Stomach (tissue), 9 donors: Measurements from ENCODE around the gene CLBA1. TPM values are rescaled to one million over a fixed set of nuclear protein-coding genes. Genes with fewer than 3 reads are reported as not detected.
"Not testable (repeated sequence)": the region's sequence is repeated elsewhere in the genome, so short reads cannot be mapped to it uniquely, and the experiment has no call there.

Experiments used
- DNase-seq, 2 donors: peaks; one replicate each; pipeline versions ENCODE4 v3.0.0 to v3.0.0-alpha.2; 2013 to 2019
- H3K27ac ChIP-seq, 5 donors: fragments of 200-600 bp in 4 of 5; sonication (generic) in 4 of 5; one replicate each; pipeline ENCODE4 v1.5.1; 2013 to 2019; ENCODE audit warnings: mild to moderate bottlenecking in 1 of 5, moderate library complexity in 1 of 5
- H3K27me3 ChIP-seq, 3 donors: fragments of 200-600 bp; sonication (generic); one replicate each; pipeline ENCODE4 v1.5.1; 2017 to 2019; ENCODE audit warnings: mixed run types in 1 of 3
- H3K36me3 ChIP-seq, 4 donors: fragments of 200-600 bp; sonication (generic); 1 replicate in 3 of 4; 2 replicates in 1 of 4; pipeline ENCODE4 v1.5.1; 2016 to 2019
- H3K4me1 ChIP-seq, 4 donors: fragments of 200-600 bp; sonication (generic); one replicate each; pipeline ENCODE4 v1.5.1; 2016 to 2019
- H3K4me3 ChIP-seq, 4 donors: fragments of 200-600 bp; sonication (generic) in 3 of 4; one replicate each; pipeline ENCODE4 v1.5.1; 2016 to 2019; ENCODE audit warnings: mild to moderate bottlenecking in 1 of 4
- H3K9me3 ChIP-seq, 4 donors: fragments of 200-600 bp; sonication (generic); one replicate each; pipeline ENCODE4 v1.5.1; 2016 to 2019
- CTCF ChIP-seq, 7 experiments: fragments of 450-650 bp in 4 of 7; fragments of 200-600 bp in 3 of 7; sonication (generic) in 3 of 7; IDR thresholded peaks; one replicate each; pipeline ENCODE4 v1.5.1; 2016 to 2019; ENCODE audit warnings: antibody characterized with exemption in 7 of 7, control low read depth in 2 of 7, mild to moderate bottlenecking in 1 of 7
- EP300 ChIP-seq: sonication (generic); formaldehyde crosslinking; IDR thresholded peaks from one replicate; pipeline ENCODE4 v1.6.1; 2017; ENCODE audit warnings: antibody characterized with exemption
- POLR2A ChIP-seq, 4 donors: fragments of 450-650 bp; IDR thresholded peaks; one replicate each; pipeline ENCODE4 v1.6.1; 2016; ENCODE audit warnings: antibody characterized with exemption in 4 of 4, control low read depth in 2 of 4, mild to moderate bottlenecking in 1 of 4, moderate library complexity in 1 of 4
- POLR2AphosphoS5 ChIP-seq, 3 donors: sonication (generic); formaldehyde crosslinking; IDR thresholded peaks; one replicate each; pipeline ENCODE4 v1.6.1; 2016; ENCODE audit warnings: antibody characterized with exemption in 3 of 3
- WGBS, 5 donors: extraction: QIAGEN DNeasy Blood & Tissue Kit in 3 of 5; methylation state at CpG; one replicate each; pipeline versions ENCODE4 v1.1.5 to v1.1.7; 2013 to 2018; 5-methylcytosine and 5-hydroxymethylcytosine counted together
- intact Hi-C: fragments of 100-400 bp; cut with DNase I; formaldehyde crosslinking; loops from one replicate; pipeline ENCODE4 v1.15.1; 2023; ENCODE audit warnings: low total_unique reads
- polyA plus RNA-seq, 3 donors: library from polyadenylated mRNA; stranded (reverse); fragments of 200-250 nt; gene quantifications; one replicate each; pipeline ENCODE4 v1.2.3, GENCODE V29; 2013
- total RNA-seq, 5 donors: library from RNA; depleted of rRNA; stranded (reverse); fragments of >200 nt; gene quantifications; one replicate each; pipeline versions ENCODE4 v1.1.0 to v1.2.3, GENCODE V29; 2014 to 2016
- donor health status: healthy with polysubstance abuse.
- donor health status: Bipolar disorder and iron deficiency.
- donor health status: healthy.

CLBA1 gene
- total and polyA plus RNA-seq, 8 donors = 3.5 to 13.9 (median 5.8) TPM; not detected in 1

DNA sequence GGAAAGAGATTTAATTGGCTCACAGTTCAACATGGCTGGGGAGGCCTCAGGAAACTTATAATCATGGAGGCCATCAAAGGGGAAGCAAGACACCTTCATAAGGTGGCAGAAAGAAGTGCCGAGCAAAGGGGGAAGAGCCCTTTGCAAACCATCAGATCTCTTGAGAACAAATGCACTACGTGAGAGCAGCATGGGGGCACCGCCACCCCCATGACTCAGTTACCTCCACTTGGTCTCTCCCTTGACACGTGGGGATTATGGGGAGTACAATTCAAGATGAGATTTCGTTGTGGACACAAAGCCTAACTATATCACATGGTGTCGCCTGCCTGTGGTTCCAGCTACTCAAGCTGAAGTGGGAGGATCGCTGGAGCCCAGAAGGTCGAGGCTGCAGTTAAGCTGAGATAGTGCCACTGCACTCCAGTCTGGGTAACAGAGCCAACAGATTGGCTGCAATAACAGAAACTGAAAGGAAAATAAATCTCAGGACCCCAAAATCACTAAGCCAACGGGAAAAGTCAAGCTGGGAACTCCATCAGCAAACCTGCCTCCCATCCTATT, 45.3 kb downstream of the CLBA1 start:
- Histone ChIP-seq H3K27me3 (no peaks in the 10 kb centered on the region), H3K9me3 (no peaks in the 10 kb centered on the region), H3K4me1 (peaks cover 0 to 21% (median 5%) of the 10 kb centered on the region in 4 donors), H3K4me3 (no peak overlapping the region), H3K27ac (no peak overlapping the region), H3K36me3 (no peaks in the 10 kb centered on the region)
- no peak for DNase-seq
- intact Hi-C loops = no loop called here
- 78 to 88% (median 84%) methylated on average over 9 of the region's 9 CpGs for WGBS, 5 donors
- TF ChIP-seq EP300 = no peak
- TF ChIP-seq CTCF (IDR thresholded peaks at IDR 0.05) = no peak
- TF ChIP-seq POLR2AphosphoS5 (IDR thresholded peaks at IDR 0.05) = no peak
- no peak for TF ChIP-seq POLR2A (IDR thresholded peaks at IDR 0.05)

GRCh38 chr14:105032451-105032901, 46.9 kb downstream of the CLBA1 start:
- H3K27me3 ChIP-seq, DNase-seq, H3K9me3 ChIP-seq, H3K36me3 ChIP-seq, intact Hi-C loops: not testable (repeated sequence)
- Histone ChIP-seq H3K4me1 (peaks cover 0 to 16% (median 2%) of the 10 kb centered on the region in 4 donors), H3K27ac (peak overlapping the region in 4 of 5 donors; percentile 20 to 75 (median 65)), H3K4me3 (peak overlapping the region in 3 of 4 donors; percentile 40 to 43 (median 42))
- 69 to 81% (median 78%) methylated on average over 5 of the region's 5 CpGs for WGBS, 5 donors

DNA sequence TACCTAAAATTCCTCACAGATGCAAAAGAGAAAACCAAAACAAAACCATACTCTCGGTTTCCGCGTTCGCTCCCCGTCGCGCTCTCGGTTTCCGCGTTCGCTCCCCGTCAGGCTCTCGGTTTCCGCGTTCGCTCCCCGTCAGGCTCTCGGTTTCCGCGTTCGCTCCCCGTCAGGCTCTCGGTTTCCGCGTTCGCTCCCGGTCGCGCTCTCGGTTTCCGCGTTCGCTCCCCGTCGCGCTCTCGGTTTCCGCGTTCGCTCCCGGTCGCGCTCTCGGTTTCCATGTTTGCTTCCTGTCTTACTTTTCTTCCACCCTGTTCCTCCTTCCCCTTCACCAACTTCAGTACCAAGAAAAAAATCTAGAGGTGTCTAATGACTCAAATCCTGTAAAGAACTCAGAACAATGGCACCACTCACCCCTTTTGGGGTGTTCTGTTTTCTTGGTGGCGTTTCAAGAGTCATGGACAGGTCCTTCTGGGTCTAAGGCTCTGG, 47.9 kb downstream of the CLBA1 start:
- peak in 1 of 2 donors; percentile 50 for DNase-seq
- Histone ChIP-seq H3K4me1 (peaks cover 0 to 13% (median 2%) of the 10 kb centered on the region in 4 donors), H3K4me3 (peak overlapping the region; percentile 25 to 43 (median 41)), H3K27ac (peak overlapping the region; percentile 22 to 75 (median 62))
- intact Hi-C loops, H3K9me3 ChIP-seq, H3K27me3 ChIP-seq, H3K36me3 ChIP-seq: not testable (repeated sequence)
- 4 to 26% (median 6%) methylated on average over 44 to 45 of the region's 45 CpGs for WGBS, 5 donors

- TF ChIP-seq CTCF (IDR thresholded peaks at IDR 0.05) (no peak), EP300 (no peak), POLR2A (IDR thresholded peaks at IDR 0.05) (no peak), POLR2AphosphoS5 (IDR thresholded peaks at IDR 0.05) (no peak)
- intact Hi-C loops = no loop called here
- Histone ChIP-seq H3K4me1 (peaks cover 0 to 13% (median 2%) of the 10 kb centered on the region in 4 donors), H3K27me3 (peaks cover 0 to 2% (median 0%) of the 10 kb centered on the region in 3 donors), H3K4me3 (no peak overlapping the region), H3K9me3 (no peaks in the 10 kb centered on the region), H3K27ac (peak overlapping the region in 1 of 5 donors; percentile 70), H3K36me3 (no peaks in the 10 kb centered on the region)
- 82 to 93% (median 88%) methylated on average over 17 of the region's 17 CpGs for WGBS, 5 donors
- DNase-seq = no peak
These were observed 48.9 kb downstream of the CLBA1 start for GRCh38 chr14:105034315-105035039.

GRCh38 chr14:105035616-105036015, 50.0 kb downstream of the CLBA1 start:
- WGBS, 5 donors = 63 to 76% (median 66%) methylated on average over 2 of the region's 2 CpGs

More at GRCh38 chr14:105035616-105036015, 50.0 kb downstream of the CLBA1 start:
- peaks cover 0 to 13% (median 2%) of the 10 kb centered on the region in 4 donors for H3K4me1 ChIP-seq
- H3K4me3 ChIP-seq, H3K27me3 ChIP-seq, H3K27ac ChIP-seq, H3K9me3 ChIP-seq, DNase-seq, H3K36me3 ChIP-seq, intact Hi-C loops: not testable (repeated sequence)
- TF ChIP-seq POLR2AphosphoS5 (IDR thresholded peaks at IDR 0.05) = peak in 1 of 3 donors; percentile 15
